Neural progenitor cell (in vitro differentiated cells): ENCODE measurements around the gene OGFOD1. TPM values are rescaled to one million over a fixed set of nuclear protein-coding genes. Genes with fewer than 3 reads are reported as not detected.
A peak's percentile ranks its signal among the peaks of the same experiment; 100 is the strongest.

Source experiments
- DNase-seq: peaks from one replicate; pipeline ENCODE4 v3.0.0-alpha.2; 2016; ENCODE audit warnings: low spot score
- H2AFZ ChIP-seq: fragments of 200-600 bp; sonication (generic); replicated peaks from 2 replicates; pipeline ENCODE4 v1.6.1; 2016; ENCODE audit warnings: antibody characterized with exemption
- H3F3A ChIP-seq: fragments of 200-600 bp; sonication (generic); 2 replicates; pipeline ENCODE4 v1.6.1; 2016; ENCODE audit warnings: antibody characterized with exemption, low read depth
- H3K27ac ChIP-seq: fragments of 200-600 bp; sonication (generic); 2 replicates; pipeline ENCODE4 v1.5.1; 2016; ENCODE audit warnings: mild to moderate bottlenecking
- H3K27me3 ChIP-seq: fragments of 200-600 bp; sonication (generic); 2 replicates; pipeline ENCODE4 v1.6.1; 2016; ENCODE audit warnings: mild to moderate bottlenecking, moderate library complexity
- H3K36me3 ChIP-seq: fragments of 200-600 bp; sonication (generic); 2 replicates; pipeline ENCODE4 v1.5.1; 2016
- H3K4me1 ChIP-seq: fragments of 200-600 bp; sonication (generic); 2 replicates; pipeline ENCODE4 v1.6.1; 2016; ENCODE audit warnings: mixed run types
- H3K4me2 ChIP-seq: fragments of 200-600 bp; sonication (generic); 2 replicates; pipeline ENCODE4 v1.6.1; 2016
- H3K4me3 ChIP-seq: fragments of 200-600 bp; sonication (generic); 2 replicates; pipeline ENCODE4 v1.5.1; 2016
- H3K79me2 ChIP-seq: fragments of 200-600 bp; sonication (generic); 2 replicates; pipeline ENCODE4 v1.6.1; 2016; ENCODE audit warnings: low read depth
- H3K9ac ChIP-seq: fragments of 200-600 bp; sonication (generic); 2 replicates; pipeline ENCODE4 v1.6.1; 2016
- H3K9me3 ChIP-seq: fragments of 200-600 bp; sonication (generic); 2 replicates; pipeline ENCODE4 v1.5.1; 2016; ENCODE audit warnings: low read depth
- H4K20me1 ChIP-seq: fragments of 200-600 bp; sonication (generic); 2 replicates; pipeline ENCODE4 v1.6.1; 2016; ENCODE audit warnings: low read depth
- H3K27ac Mint-ChIP-seq: 3 replicates; pipeline ENCODE4 v1.8.0; 2021; ENCODE audit warnings: mixed read lengths
- H3K27me3 Mint-ChIP-seq: 2 replicates; pipeline ENCODE4 v1.8.0; 2022; ENCODE audit warnings: low read depth, mild to moderate bottlenecking, inconsistent platforms, moderate library complexity, mixed read lengths; ENCODE audit not compliant: insufficient read depth
- H3K36me3 Mint-ChIP-seq: 3 replicates; pipeline ENCODE4 v1.8.0; 2021; ENCODE audit warnings: mixed read lengths
- H3K4me1 Mint-ChIP-seq: 3 replicates; pipeline ENCODE4 v1.8.0; 2021; ENCODE audit warnings: mixed read lengths
- H3K4me3 Mint-ChIP-seq: 3 replicates; pipeline ENCODE4 v1.8.0; 2021; ENCODE audit warnings: mild to moderate bottlenecking, moderate library complexity, mixed read lengths
- H3K9me3 Mint-ChIP-seq: 3 replicates; pipeline ENCODE4 v1.8.0; 2020; ENCODE audit warnings: mixed read lengths
- CTCF ChIP-seq: fragments of 200-600 bp; sonication (generic); IDR thresholded peaks from 2 replicates; pipeline ENCODE4 v1.5.1; 2017; ENCODE audit warnings: antibody characterized with exemption, mild to moderate bottlenecking
- EZH2 ChIP-seq: fragments of 200-600 bp; sonication (generic); IDR thresholded peaks from 2 replicates; pipeline ENCODE4 v1.6.1; 2017; ENCODE audit warnings: antibody characterized with exemption, mild to moderate bottlenecking, moderate library complexity
- EZH2phosphoT487 ChIP-seq: fragments of 200-600 bp; sonication (generic); IDR thresholded peaks from 2 replicates; pipeline ENCODE4 v1.6.1; 2017; ENCODE audit warnings: antibody characterized with exemption
- total RNA-seq: library from RNA; depleted of rRNA; stranded (reverse); fragments of >200 nt; gene quantifications from 2 replicates; pipeline ENCODE4 v1.2.3, GENCODE V29; 2015; ENCODE audit warnings: low replicate concordance

OGFOD1 gene
- total RNA-seq, 1 donor from 2014 or later, result 73.4 TPM

- H3K9ac ChIP-seq, result no peak overlapping the region
- Mint-ChIP-seq H3K4me1 (peaks cover 35% of the 10 kb centered on the region), H3K4me3 (no peak overlapping the region), H3K27me3 (peaks cover 5% of the 10 kb centered on the region), H3K36me3 (no peaks in the 10 kb centered on the region), H3K27ac (no peak overlapping the region), H3K9me3 (no peaks in the 10 kb centered on the region)
- H4K20me1 ChIP-seq, result peaks cover 43% of the 10 kb centered on the region
- peaks cover 15% of the 10 kb centered on the region for H3K27me3 ChIP-seq
- H3K27ac ChIP-seq, result no peak overlapping the region
- H3F3A ChIP-seq, result peaks cover 16% of the 10 kb centered on the region
- H3K9me3 ChIP-seq, result no peaks in the 10 kb centered on the region
- peaks cover 21% of the 10 kb centered on the region for H3K4me1 ChIP-seq
- no peaks in the 10 kb centered on the region for H3K36me3 ChIP-seq
- H2AFZ ChIP-seq, result no peak overlapping the region
- TF ChIP-seq EZH2 (no peak), CTCF (no peak), EZH2phosphoT487 (no peak)
- no peak overlapping the region for H3K4me3 ChIP-seq
- peaks cover 83% of the 10 kb centered on the region for H3K79me2 ChIP-seq
- DNase-seq, result no peak
- no peak overlapping the region for H3K4me2 ChIP-seq
Measured at GRCh38 chr16:56421313-56421712, 30.0 kb upstream of the OGFOD1 start.

DNA sequence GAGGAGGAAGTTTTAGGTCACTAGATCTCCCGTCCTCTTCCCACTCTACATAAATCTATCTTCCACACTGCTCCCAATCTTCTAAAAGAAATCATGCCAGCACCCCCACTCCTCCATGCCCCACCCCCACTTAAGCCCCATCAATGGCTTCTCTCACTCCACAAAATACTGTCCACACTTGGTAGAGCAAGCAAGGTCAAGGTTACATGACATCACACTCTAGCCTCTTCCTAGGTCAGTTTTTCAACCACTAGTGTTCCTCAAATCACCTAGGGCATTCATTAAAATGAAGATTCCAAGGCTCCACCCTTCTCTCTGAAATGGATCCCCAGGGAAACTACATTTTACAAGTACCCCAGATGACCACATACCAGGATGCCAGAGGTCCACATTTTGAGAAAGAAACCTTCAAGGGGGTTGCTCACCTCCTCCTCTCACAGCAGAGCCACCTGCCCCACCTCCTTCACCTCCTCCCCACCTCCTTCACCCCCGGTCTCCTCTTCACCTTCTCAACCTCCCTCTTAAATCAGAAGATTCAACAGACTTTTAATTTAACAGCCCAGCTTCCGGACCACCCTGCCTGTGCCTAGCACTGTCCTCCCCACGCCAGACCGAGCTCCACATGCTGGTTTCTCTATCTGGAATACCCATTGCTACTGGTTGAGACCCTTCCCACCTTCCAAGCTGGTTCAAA lies 29.2 kb upstream of the OGFOD1 start:
- H3K36me3 ChIP-seq, result no peaks in the 10 kb centered on the region
- peaks cover 47% of the 10 kb centered on the region for H4K20me1 ChIP-seq
- H3K79me2 ChIP-seq, result peaks cover 75% of the 10 kb centered on the region
- no peak overlapping the region for H3K27ac ChIP-seq
- TF ChIP-seq CTCF (no peak), EZH2 (no peak), EZH2phosphoT487 (no peak)
- Mint-ChIP-seq H3K27me3 (peaks cover 5% of the 10 kb centered on the region), H3K4me1 (peaks cover 35% of the 10 kb centered on the region), H3K36me3 (no peaks in the 10 kb centered on the region), H3K9me3 (no peaks in the 10 kb centered on the region), H3K27ac (peak overlapping the region; percentile 5), H3K4me3 (peak overlapping the region; percentile 10)
- DNase-seq, result no peak
- peaks cover 15% of the 10 kb centered on the region for H3K27me3 ChIP-seq
- no peak overlapping the region for H2AFZ ChIP-seq
- peak overlapping the region; percentile 88 for H3K4me2 ChIP-seq
- no peak overlapping the region for H3K9ac ChIP-seq
- peaks cover 24% of the 10 kb centered on the region for H3F3A ChIP-seq
- H3K9me3 ChIP-seq, result no peaks in the 10 kb centered on the region
- no peak overlapping the region for H3K4me3 ChIP-seq
- H3K4me1 ChIP-seq, result peaks cover 21% of the 10 kb centered on the region

GRCh38 chr16:56422896-56423441 lies 28.4 kb upstream of the OGFOD1 start:
- Histone ChIP-seq H3K9me3 (no peaks in the 10 kb centered on the region), H3K79me2 (peaks cover 67% of the 10 kb centered on the region), H3F3A (peaks cover 33% of the 10 kb centered on the region), H3K9ac (no peak overlapping the region), H3K36me3 (no peaks in the 10 kb centered on the region), H4K20me1 (peaks cover 52% of the 10 kb centered on the region), H3K27ac (no peak overlapping the region), H3K4me3 (peak overlapping the region; percentile 93), H2AFZ (no peak overlapping the region), H3K4me1 (peaks cover 21% of the 10 kb centered on the region), H3K4me2 (peak overlapping the region; percentile 88), H3K27me3 (peaks cover 15% of the 10 kb centered on the region)
- Mint-ChIP-seq H3K27ac (no peak overlapping the region), H3K27me3 (peaks cover 5% of the 10 kb centered on the region), H3K4me1 (peaks cover 35% of the 10 kb centered on the region), H3K36me3 (no peaks in the 10 kb centered on the region), H3K9me3 (no peaks in the 10 kb centered on the region), H3K4me3 (peak overlapping the region; percentile 38)
- peak; percentile 52 for DNase-seq
- TF ChIP-seq EZH2phosphoT487, result no peak
- no peak for TF ChIP-seq CTCF
